CD8-positive, alpha-beta memory T cell (primary cell): ENCODE data around the gene UBTD1. TPM values are rescaled to one million over a fixed set of nuclear protein-coding genes. Genes with fewer than 3 reads are reported as not detected.

Experiments
- CTCF ChIA-PET: fragments of 350-600 bp; sonication (Branson Sonifier 250); formaldehyde crosslinking; loops from one replicate; lab custom pipeline; 2021; ENCODE audit warnings: antibody characterized with exemption; lab: Charles Lee
- POLR2A ChIA-PET: fragments of 350-600 bp; sonication (Branson Sonifier 250); formaldehyde crosslinking; loops from one replicate; lab custom pipeline; 2021; ENCODE audit warnings: antibody characterized with exemption; lab: Charles Lee
- DNase-seq, 5 donors: peaks; one replicate each; pipeline versions ENCODE4 v3.0.0 to v3.0.0-alpha.2; 2020 to 2022; ENCODE audit warnings: mixed read lengths in 1 of 5
- H3K27ac ChIP-seq: one replicate; pipeline ENCODE4 v1.7.0; 2013; ENCODE audit warnings: low read depth, mild to moderate bottlenecking, low read length, moderate library complexity
- H3K27me3 ChIP-seq: 2 replicates; pipeline ENCODE4 v1.7.0; 2013; ENCODE audit warnings: low read length, mild to moderate bottlenecking; ENCODE audit not compliant: insufficient read depth, poor library complexity, severe bottlenecking
- H3K36me3 ChIP-seq: 2 replicates; pipeline ENCODE4 v1.7.0; 2013; ENCODE audit warnings: mild to moderate bottlenecking, low read length, moderate library complexity; ENCODE audit not compliant: insufficient read depth
- H3K4me1 ChIP-seq: 2 replicates; pipeline ENCODE4 v1.7.0; 2013; ENCODE audit warnings: mild to moderate bottlenecking, low read length, moderate library complexity; ENCODE audit not compliant: insufficient read depth
- H3K4me3 ChIP-seq: 2 replicates; pipeline ENCODE4 v1.7.0; 2013; ENCODE audit warnings: mild to moderate bottlenecking, low read length
- H3K9me3 ChIP-seq: 2 replicates; pipeline ENCODE4 v1.7.0; 2013; ENCODE audit warnings: mild to moderate bottlenecking, low read length
- H3K27ac Mint-ChIP-seq, 8 donors: one replicate each; pipeline ENCODE4 v1.8.0; 2020 to 2021; ENCODE audit warnings: mixed read lengths in 8 of 8, mild to moderate bottlenecking in 6 of 8, inconsistent platforms in 3 of 8, moderate library complexity in 3 of 8
- H3K27me3 Mint-ChIP-seq, 2 donors: one replicate each; pipeline ENCODE4 v1.8.0; 2020 to 2021; ENCODE audit warnings: mixed read lengths in 2 of 2, mild to moderate bottlenecking in 1 of 2, moderate library complexity in 1 of 2
- H3K36me3 Mint-ChIP-seq, 3 donors: one replicate each; pipeline ENCODE4 v1.8.0; 2020 to 2021; ENCODE audit warnings: mixed read lengths in 3 of 3, inconsistent platforms in 1 of 3, mild to moderate bottlenecking in 1 of 3
- H3K4me1 Mint-ChIP-seq, 3 donors: one replicate each; pipeline ENCODE4 v1.8.0; 2020 to 2021; ENCODE audit warnings: mixed read lengths in 3 of 3, inconsistent platforms in 1 of 3, mild to moderate bottlenecking in 1 of 3
- H3K4me3 Mint-ChIP-seq, 7 donors: one replicate each; pipeline ENCODE4 v1.8.0; 2020 to 2021; ENCODE audit warnings: mixed read lengths in 7 of 7, mild to moderate bottlenecking in 6 of 7, moderate library complexity in 4 of 7, inconsistent platforms in 2 of 7
- H3K9me3 Mint-ChIP-seq, 5 donors: one replicate each; pipeline ENCODE4 v1.8.0; 2020 to 2022; ENCODE audit warnings: mixed read lengths in 5 of 5, mild to moderate bottlenecking in 3 of 5, moderate library complexity in 2 of 5, inconsistent platforms in 1 of 5
- polyA plus RNA-seq: library from polyadenylated mRNA; unstranded; fragments of 300-500 nt; fragmentation: Illumina TruSeq; gene quantifications from one replicate; pipeline ENCODE4 v1.2.3, GENCODE V29; 2021
- total RNA-seq, 2 experiments: library from RNA; stranded (reverse); gene quantifications; one replicate each; pipeline ENCODE4 v1.2.3, GENCODE V29; 2021

UBTD1 gene
- total and polyA plus RNA-seq, 3 experiments from 2014 or later: 1.9 to 2.6 (median 2.0) TPM

GRCh38 chr10:97599272-97599619, 100.5 kb downstream of the UBTD1 start:
- Histone ChIP-seq H3K27me3 (no peaks in the 10 kb centered on the region), H3K36me3 (no peaks in the 10 kb centered on the region), H3K4me1 (no peaks in the 10 kb centered on the region), H3K9me3 (no peaks in the 10 kb centered on the region), H3K4me3 (no peak overlapping the region), H3K27ac (no peak overlapping the region)
- POLR2A ChIA-PET: no interaction called here
- no peaks in the 10 kb centered on the region for H3K27me3 Mint-ChIP-seq
- CTCF ChIA-PET: no interaction called here
- peak overlapping the region in 1 of 8 donors; percentile 27 for H3K27ac Mint-ChIP-seq
- no peaks in the 10 kb centered on the region for H3K4me1 Mint-ChIP-seq
- H3K36me3 Mint-ChIP-seq: no peaks in the 10 kb centered on the region
- no peak overlapping the region for H3K4me3 Mint-ChIP-seq
- no peaks in the 10 kb centered on the region for H3K9me3 Mint-ChIP-seq
- DNase-seq: no peak

- Histone ChIP-seq H3K4me1 (no peaks in the 10 kb centered on the region), H3K27ac (no peak overlapping the region), H3K9me3 (no peaks in the 10 kb centered on the region), H3K27me3 (no peaks in the 10 kb centered on the region), H3K4me3 (no peak overlapping the region), H3K36me3 (no peaks in the 10 kb centered on the region)
- no peak for DNase-seq
- no peaks in the 10 kb centered on the region for H3K4me1 Mint-ChIP-seq
- ChIA-PET POLR2A (no interaction called here), CTCF (interaction anchor here (1.3 kb wide), 1 partner anchor 10 kb away, joined by 3 read pairs; no protein-coding TSS in a partner anchor)
- no peaks in the 10 kb centered on the region for H3K9me3 Mint-ChIP-seq
- H3K27me3 Mint-ChIP-seq: peaks cover 0 to 1% of the 10 kb centered on the region in 2 donors
- no peaks in the 10 kb centered on the region for H3K36me3 Mint-ChIP-seq
- H3K27ac Mint-ChIP-seq: no peak overlapping the region
- H3K4me3 Mint-ChIP-seq: no peak overlapping the region
Observed at GRCh38 chr10:97600616-97601015, 101.9 kb downstream of the UBTD1 start.

- ChIA-PET POLR2A (no interaction called here), CTCF (interaction anchor here (1.3 kb wide), 1 partner anchor 11 kb away, joined by 3 read pairs; no protein-coding TSS in a partner anchor)
- no peaks in the 10 kb centered on the region for H3K36me3 Mint-ChIP-seq
Observed at GRCh38 chr10:97601268-97602215, 102.8 kb downstream of the UBTD1 start.

GRCh38 chr10:97607095-97607636, 108.4 kb downstream of the UBTD1 start:
- Mint-ChIP-seq H3K4me1 (no peaks in the 10 kb centered on the region), H3K27ac (no peak overlapping the region), H3K9me3 (no peaks in the 10 kb centered on the region), H3K4me3 (no peak overlapping the region), H3K27me3 (peaks cover 2 to 4% of the 10 kb centered on the region in 2 donors), H3K36me3 (no peaks in the 10 kb centered on the region)
- no peaks in the 10 kb centered on the region for H3K4me1 ChIP-seq
- POLR2A ChIA-PET: no interaction called here
- H3K36me3 ChIP-seq: no peaks in the 10 kb centered on the region
- H3K9me3 ChIP-seq: no peaks in the 10 kb centered on the region
- no peak for DNase-seq
- no peaks in the 10 kb centered on the region for H3K27me3 ChIP-seq
- CTCF ChIA-PET: no interaction called here
- no peak overlapping the region for H3K27ac ChIP-seq
- H3K4me3 ChIP-seq: no peak overlapping the region

More at GRCh38 chr10:97601268-97602215, 102.8 kb downstream of the UBTD1 start:
- no peak overlapping the region for H3K27ac ChIP-seq
- no peaks in the 10 kb centered on the region for H3K9me3 ChIP-seq
- no peaks in the 10 kb centered on the region for H3K9me3 Mint-ChIP-seq
- H3K4me1 ChIP-seq: no peaks in the 10 kb centered on the region
- no peaks in the 10 kb centered on the region for H3K36me3 ChIP-seq
- no peaks in the 10 kb centered on the region for H3K4me1 Mint-ChIP-seq
- no peaks in the 10 kb centered on the region for H3K27me3 ChIP-seq
- no peak overlapping the region for H3K4me3 Mint-ChIP-seq
- no peak overlapping the region for H3K27ac Mint-ChIP-seq
- H3K4me3 ChIP-seq: no peak overlapping the region
- no peak for DNase-seq
- H3K27me3 Mint-ChIP-seq: peaks cover 0 to 4% of the 10 kb centered on the region in 2 donors

GRCh38 chr10:97608991-97609561, 110.4 kb downstream of the UBTD1 start:
- Mint-ChIP-seq H3K4me1 (no peaks in the 10 kb centered on the region), H3K9me3 (no peaks in the 10 kb centered on the region), H3K4me3 (no peak overlapping the region), H3K27ac (no peak overlapping the region), H3K27me3 (peaks cover 2 to 4% of the 10 kb centered on the region in 2 donors), H3K36me3 (no peaks in the 10 kb centered on the region)
- Histone ChIP-seq H3K27ac (no peak overlapping the region), H3K9me3 (no peaks in the 10 kb centered on the region), H3K27me3 (no peaks in the 10 kb centered on the region), H3K4me3 (no peak overlapping the region), H3K4me1 (no peaks in the 10 kb centered on the region), H3K36me3 (no peaks in the 10 kb centered on the region)
- CTCF ChIA-PET: no interaction called here
- no peak for DNase-seq
- POLR2A ChIA-PET: no interaction called here

- no peak for DNase-seq
- Histone ChIP-seq H3K4me1 (no peaks in the 10 kb centered on the region), H3K4me3 (no peak overlapping the region), H3K27me3 (no peaks in the 10 kb centered on the region), H3K36me3 (no peaks in the 10 kb centered on the region), H3K27ac (no peak overlapping the region), H3K9me3 (no peaks in the 10 kb centered on the region)
- CTCF ChIA-PET: no interaction called here
- Mint-ChIP-seq H3K4me3 (no peak overlapping the region), H3K36me3 (no peaks in the 10 kb centered on the region), H3K4me1 (no peaks in the 10 kb centered on the region), H3K9me3 (no peaks in the 10 kb centered on the region), H3K27ac (no peak overlapping the region), H3K27me3 (peaks cover 0 to 2% of the 10 kb centered on the region in 2 donors)
- POLR2A ChIA-PET: no interaction called here
Observed at GRCh38 chr10:97611473-97611872, 112.7 kb downstream of the UBTD1 start.

- Mint-ChIP-seq H3K4me1 (no peaks in the 10 kb centered on the region), H3K4me3 (no peak overlapping the region), H3K36me3 (no peaks in the 10 kb centered on the region), H3K27me3 (peaks cover 0 to 2% of the 10 kb centered on the region in 2 donors), H3K9me3 (no peaks in the 10 kb centered on the region), H3K27ac (no peak overlapping the region)
- Histone ChIP-seq H3K27ac (no peak overlapping the region), H3K4me3 (no peak overlapping the region), H3K9me3 (no peaks in the 10 kb centered on the region), H3K36me3 (no peaks in the 10 kb centered on the region), H3K27me3 (no peaks in the 10 kb centered on the region), H3K4me1 (no peaks in the 10 kb centered on the region)
- CTCF ChIA-PET: interaction anchor here (1.1 kb wide), 1 partner anchor 215 kb away, joined by 3 read pairs; no protein-coding TSS in a partner anchor
- POLR2A ChIA-PET: no interaction called here
- no peak for DNase-seq
Observed at GRCh38 chr10:97612386-97612785, 113.7 kb downstream of the UBTD1 start.

- no peak overlapping the region for H3K27ac ChIP-seq
- no peak for DNase-seq
- Mint-ChIP-seq H3K4me3 (no peak overlapping the region), H3K4me1 (no peaks in the 10 kb centered on the region), H3K27ac (peak overlapping the region in 1 of 8 donors; percentile 82), H3K27me3 (no peaks in the 10 kb centered on the region), H3K9me3 (no peaks in the 10 kb centered on the region), H3K36me3 (no peaks in the 10 kb centered on the region)
- H3K27me3 ChIP-seq: no peaks in the 10 kb centered on the region
- H3K9me3 ChIP-seq: no peaks in the 10 kb centered on the region
- H3K4me3 ChIP-seq: no peak overlapping the region
- H3K36me3 ChIP-seq: no peaks in the 10 kb centered on the region
- no peaks in the 10 kb centered on the region for H3K4me1 ChIP-seq
- CTCF ChIA-PET: no interaction called here
- POLR2A ChIA-PET: no interaction called here
Observed at GRCh38 chr10:97618285-97618684, 119.6 kb downstream of the UBTD1 start.
